HG02623 (cell line): ENCODE results near the gene TNN.

Experiments used
- ATAC-seq: cut with Tn5 transposase; IDR thresholded peaks from one replicate; pipeline ENCODE4 v1.9.1; 2021; ENCODE audit warnings: moderate library complexity; ENCODE audit not compliant: unreplicated experiment

The TNN gene

DNA sequence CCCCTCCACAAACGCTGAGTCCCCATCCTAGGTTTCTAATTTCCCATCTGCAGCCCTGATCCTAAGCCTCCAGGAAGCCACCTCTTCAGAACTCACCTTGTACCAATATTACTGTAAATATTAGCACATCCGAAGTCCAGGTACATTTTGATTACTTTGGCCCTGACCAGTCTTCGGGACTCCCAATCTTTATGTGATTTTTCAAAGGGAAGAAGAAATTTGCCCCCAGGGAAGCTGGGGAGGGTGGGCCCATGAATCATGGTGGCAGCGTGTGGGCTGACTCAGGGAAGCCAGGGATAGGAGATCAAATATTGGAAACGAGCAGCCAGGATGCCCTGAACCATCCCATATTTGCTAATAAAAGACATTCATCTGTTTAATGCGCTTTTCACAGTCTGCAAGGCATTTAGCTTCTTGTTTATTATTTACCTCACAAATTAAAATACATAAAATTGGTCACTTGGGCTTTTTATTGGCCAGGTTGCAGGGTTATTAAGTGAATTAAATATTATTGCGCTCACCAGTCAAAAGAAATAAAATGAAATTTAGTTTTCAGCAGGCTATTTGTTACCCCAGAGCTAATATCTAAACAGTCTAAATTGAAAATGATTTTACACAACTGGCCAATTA is 78.4 kb downstream of the TNN start:
- no peak for ATAC-seq

DNA sequence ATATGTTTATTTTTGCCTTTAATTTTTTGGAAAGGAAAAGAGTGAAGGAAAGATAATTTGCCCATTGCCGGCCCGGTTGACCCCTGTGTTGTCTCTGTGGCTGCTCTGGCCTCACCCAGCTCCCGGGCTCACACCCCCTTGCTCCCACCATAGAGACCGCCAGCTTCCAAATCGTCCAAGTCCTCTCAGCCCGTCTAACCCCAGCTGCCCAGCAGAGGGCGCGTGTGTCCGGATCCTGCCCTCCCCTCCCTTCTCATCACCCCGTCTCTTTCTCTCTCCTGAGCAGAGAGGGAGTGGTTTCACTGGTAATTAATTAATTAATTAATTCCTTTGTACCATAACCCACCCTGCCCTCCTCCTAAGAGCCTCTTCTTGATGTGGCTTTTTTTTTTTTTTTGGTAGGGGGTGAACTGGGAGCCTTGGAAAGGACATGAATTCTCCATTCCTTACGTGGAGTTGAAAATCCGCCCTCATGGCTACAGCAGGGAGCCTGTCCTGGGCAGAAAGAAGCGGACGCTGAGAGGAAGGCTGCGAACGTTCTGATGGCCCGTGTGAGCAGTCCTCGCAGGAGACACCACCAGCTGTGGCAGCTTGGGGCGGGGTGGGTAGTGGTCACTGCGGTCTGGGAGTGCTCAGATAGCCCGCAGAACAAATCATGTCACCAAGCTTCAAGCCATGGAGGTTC is 79.0 kb downstream of the TNN start:
- ATAC-seq = peak; percentile 35

DNA sequence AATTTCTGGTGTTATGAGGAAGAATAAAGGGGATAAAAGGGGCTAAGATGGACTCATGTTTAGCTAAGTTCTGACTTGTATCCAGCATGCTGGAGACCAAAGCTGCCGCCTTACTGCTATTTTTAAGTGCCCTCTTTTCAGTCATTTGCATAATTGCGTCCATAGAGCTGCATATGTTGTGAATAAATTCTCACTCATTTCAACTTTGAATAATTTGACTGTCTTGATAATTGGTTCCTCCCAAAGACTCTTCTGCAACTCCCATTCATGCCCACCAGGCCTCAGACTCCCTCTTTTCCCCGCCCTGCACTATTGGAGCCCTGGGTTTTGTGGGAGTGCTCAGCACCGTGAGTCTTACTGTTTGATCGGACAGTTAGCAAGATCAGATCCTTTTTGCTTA is 79.9 kb downstream of the TNN start:
- ATAC-seq = no peak

DNA sequence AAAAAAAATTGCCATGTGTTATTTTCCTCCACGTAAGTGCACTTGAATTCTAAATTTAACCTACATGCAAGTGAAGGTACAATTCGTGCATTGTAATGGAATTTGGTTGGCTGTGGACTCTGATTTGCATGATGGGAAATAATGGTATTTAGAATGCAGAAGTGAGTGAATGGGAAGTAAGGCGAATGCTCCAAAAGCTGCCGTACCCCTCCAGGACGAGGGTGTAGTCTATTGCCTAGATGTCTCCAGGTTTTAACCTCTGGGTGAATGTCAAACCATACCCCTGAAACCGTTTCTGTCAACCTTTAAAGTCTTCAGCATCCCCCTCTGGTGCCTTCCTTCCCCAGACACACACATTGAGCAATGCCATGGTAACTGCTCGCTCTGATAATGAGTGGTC is 80.4 kb downstream of the TNN start:
- no peak for ATAC-seq

DNA sequence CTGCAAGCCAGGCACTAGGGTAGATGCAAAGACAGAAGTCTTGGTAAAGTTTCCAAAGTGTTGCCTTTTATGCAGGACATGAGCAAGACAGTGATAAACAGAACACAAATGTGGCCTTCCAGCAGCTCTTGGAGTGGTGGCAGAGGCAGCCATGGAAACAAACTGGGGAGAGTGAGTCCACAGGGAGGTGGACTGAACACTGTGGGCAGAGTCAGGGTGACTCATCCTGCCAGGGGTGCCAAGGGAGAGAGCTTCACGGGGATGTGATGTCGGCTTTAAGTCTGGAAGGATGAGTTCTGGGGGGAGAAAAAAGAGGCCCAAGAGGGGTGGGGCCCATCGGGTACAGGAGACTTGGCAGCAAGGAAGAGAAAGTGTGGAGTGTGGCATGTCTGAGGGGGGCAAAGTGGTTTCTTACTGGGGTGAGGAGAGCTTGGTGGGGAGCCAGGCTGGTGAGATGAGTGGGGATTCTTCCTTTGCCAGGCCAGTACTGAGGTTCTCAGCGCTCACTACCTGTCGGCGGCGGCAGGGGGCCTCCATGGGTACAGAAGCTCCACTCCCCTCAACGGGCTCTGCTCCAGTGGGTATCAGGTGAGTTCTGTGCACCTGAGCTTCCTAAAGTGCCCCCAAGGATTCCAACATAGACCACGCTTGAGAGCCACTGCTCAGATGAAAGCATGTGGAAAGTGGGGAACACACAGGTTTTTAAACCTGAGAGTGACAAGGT is 83.1 kb downstream of the TNN start:
- ATAC-seq = no peak

DNA sequence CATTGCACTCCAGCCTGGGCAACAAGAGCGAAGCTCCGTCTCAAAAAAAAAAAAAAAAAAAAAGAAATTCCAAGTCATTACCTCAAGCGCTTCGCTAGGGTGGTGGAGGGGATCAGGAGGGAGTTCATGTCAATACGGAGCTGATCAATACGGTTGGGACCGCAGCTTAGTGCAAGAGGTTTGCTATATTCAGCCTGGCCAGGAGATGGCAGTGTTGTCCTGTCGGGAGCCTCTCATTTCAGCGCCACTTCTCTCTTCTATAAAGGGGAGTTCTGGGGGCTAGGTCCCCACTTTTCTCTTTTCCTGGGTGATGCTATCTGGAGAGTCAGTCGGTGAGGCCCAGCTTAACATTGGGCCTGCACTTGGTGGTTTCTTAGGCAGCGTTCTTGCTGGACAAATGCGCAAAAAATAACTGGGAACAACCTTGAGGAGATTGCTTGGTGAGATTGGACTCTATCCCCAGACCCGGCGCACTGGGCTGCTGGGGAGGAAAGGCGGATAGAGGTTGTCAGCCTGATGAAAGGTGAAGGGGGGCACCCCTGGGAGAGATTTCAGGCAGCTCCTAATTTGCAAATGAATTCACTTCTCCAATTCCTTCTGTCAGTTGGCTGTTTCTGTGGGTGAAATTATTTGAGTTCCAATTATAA is 84.5 kb downstream of the TNN start:
- no peak for ATAC-seq

DNA sequence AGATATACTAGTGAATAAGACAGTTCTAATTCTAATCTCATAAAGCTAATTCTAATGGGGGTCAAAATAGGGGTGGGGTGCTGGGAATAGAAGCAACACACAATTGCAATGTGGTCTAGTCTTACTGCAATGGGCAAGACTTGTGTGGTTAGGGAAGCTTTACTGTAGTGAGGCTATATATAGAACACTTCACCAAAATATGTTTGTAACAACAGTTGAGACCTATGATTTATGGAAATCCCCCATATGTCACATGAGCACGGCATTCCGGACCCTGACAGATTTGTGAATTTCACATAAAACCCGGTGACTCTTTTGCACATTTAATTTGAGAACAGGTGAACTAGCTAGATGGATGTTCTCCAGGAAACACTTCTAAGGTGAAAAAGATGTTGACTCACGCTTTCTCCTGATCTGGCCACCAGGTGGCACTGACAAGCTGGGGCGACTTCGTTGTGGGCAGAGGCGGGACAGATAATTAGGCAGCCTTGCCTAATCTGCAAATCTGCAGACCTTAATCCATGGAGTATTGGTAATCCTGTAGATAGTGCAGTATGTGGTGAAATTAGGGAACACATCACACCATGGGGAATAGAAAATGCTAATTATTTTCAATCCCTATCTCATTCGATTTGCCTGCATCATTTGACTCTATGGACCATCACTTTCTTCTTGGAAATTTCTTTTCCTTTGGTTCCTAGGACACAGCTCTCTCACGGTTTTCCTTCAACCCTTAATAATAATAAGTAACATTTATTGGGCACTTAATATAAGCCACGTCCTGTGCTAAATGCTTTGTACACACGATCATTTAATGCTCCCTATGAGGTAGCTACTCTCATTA is 87.2 kb downstream of the TNN start:
- peak; percentile 45 for ATAC-seq

DNA sequence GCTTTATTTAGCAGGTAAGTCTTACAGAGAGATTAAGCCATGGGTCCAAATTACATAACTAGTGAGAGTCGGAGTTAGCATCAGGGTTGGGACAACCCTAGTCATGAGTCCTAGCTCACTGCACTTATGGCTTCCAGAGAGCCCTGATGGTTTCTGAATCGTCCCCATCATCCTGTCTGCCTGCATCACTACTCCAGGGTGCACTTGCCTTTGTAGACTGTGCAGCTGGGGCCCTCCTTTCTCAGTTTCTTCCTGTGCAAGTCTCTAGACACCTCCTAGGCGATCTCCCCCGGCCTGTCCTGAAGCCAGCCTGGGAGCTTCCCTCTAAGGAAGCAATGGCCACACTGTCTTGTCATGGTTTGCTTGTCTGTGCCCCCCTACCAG is 87.8 kb downstream of the TNN start:
- ATAC-seq = no peak

DNA sequence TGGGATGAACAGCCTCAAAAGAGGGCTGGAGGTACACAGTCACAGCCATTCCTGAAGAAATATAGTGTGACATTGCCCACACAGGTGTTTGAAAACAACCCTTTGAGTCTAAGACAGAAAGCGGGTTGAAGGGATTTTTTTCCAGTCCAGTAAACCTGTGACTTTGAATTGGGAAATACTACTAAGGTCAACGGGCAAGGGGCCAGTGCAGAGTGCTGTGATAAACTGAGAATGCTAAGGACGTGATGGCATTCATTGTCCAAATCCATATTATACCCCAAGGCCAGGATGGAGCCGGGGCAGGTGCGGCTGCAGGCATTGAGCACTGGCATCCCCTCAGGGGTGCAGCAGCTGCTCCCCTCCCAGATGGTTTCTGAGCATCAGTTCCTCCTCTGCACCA is 88.3 kb downstream of the TNN start:
- no peak for ATAC-seq

DNA sequence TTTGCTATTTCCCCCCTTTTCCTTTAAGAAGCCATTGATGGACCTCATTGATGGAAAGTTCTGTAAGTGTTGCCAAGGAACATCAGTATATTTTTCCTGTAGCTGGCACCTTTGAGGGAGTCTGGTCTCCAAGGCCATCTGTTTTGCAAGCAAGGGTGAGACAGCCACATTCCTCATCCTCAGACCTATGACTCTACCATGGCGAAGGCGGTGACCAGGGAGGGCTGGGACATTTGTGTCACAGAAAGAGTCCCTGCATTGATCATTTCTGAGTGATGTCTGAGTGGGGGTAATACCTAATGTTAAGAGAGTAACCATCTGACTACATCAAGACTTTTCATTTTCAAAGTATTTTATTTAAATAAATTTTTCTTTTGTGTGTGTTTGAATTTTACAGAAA is 89.6 kb downstream of the TNN start:
- ATAC-seq = no peak

DNA sequence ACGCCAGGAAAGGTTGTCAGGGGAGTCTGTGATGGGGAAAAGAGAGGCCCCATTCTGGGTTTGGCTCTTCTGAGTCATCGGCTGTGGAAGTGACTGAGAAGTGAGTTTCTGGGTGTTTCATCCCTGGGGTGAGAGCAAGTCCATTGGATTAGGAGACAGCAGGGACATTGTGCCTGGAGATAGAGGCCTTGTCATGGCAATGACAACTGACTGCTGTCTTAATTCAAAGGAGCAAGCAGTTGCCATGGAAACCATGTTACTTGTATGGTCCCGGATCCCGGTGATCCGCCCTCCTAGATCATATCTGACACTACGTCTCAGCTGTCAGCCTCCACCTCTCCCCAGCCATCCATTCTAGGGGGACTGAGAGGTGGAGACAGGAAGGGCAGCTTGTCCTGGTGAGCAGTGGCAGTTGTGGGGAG is 90.5 kb downstream of the TNN start:
- no peak for ATAC-seq

DNA sequence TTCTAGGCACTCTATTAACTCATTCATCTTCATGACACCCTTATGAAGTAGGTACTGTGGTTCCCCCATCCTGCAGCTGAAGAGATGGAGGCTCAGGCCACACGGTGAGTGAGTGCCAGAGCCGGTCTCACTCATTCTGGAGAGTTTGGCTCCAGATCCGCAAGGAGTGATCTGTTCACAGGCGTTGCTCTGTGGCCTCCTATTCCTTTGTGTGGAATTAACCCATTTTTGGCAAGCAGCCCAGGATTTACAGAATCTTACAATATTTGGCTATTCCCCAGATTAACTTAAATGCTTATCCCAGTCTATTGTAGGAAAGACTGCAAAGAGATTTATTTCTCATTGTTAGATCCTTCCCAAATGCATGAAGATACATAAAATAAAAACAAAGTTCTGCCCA is 95.3 kb downstream of the TNN start:
- ATAC-seq = no peak

DNA sequence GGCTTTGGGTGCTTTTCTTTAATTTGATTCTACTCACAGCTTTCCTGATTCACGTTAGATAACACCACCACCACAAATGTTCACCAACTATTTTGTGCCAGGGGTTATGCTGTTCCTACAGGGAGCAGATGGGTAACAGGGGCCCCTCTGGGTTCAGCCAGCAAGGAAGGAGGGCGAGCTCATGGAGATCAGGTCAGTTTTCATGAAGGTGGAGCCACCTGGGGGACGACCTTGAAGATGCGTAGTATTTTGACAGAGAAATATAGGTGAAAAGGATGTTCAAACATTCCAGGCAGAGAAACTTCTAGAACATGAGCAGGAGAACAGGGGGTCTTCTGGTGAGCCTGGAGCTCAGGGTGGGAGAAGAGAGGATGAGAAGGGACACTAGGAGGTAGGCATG is 96.1 kb downstream of the TNN start:
- ATAC-seq = no peak

DNA sequence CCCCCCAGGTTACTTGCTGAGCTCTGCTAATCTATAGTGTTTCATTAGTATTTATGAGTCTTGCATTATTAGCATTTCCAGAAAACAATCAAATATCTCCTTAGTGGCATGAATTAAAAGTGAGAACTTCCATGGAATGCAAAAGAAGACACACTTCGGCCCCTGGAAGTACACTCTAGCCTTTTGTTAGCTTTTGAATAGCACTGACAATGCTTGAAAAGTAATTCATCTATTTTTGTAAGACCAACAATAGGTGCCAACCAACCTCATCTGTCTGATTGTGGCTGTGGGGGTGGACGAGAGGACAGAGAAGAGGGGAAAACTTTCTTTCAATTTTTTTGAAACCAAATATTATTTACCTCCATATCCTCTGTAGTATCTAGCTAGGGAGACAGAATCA is 97.1 kb downstream of the TNN start:
- no peak for ATAC-seq

DNA sequence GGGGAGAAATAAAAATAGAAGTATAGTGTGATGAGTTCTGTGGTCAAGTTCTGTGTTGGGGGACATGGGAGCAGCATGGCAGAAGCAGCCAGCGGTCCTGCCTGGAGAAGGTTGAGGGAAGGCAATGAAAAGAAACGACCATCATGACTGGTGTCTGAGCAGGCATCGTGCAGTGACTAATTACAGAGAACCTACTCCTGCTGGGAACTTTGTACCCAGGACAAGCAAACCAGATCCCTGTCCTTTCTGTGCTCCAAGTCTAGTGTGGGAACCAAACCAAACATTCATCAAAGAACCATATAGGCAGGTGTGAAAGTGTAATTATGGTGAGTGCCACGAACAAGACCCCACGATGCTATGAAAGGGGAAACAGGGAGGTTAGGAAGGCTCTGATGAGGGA is 99.1 kb downstream of the TNN start:
- no peak for ATAC-seq

DNA sequence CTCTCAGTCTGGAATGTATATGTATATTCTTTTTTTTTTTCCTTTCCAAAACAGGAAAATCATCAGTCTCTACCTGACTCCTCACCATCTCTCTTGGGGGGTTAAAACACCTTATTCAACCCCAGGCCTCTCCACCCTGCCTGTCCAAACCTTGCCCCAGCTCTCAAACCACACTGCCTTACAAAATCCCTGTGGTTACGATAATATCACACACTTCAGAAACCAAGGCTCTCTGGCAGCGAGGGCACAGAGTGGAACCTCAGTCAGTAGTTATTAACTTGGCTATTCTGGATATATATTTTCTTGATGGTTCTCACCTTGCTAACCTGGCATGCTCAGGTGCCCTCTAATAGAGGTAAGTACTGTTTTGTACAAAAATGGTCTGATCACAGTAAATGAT is 100.2 kb downstream of the TNN start:
- no peak for ATAC-seq

DNA sequence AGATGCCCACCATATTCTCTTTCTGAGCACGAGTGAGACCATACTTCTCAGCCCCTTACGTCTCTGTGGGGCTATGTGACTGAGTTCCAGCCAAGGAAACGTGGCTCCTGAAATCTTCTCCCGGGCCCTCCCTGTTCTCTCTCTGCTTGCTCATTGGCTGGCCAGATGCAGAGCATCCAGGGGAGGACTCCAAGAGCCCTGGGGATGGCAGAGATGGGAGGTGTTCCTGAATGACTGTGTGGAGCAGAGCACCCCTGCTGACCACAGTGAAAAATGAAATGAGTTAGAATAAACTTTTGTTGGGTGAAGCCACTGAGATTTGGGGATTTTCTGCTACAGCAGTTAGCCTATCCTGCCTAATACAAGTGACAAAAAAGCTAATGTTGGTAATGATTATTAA is 101.1 kb downstream of the TNN start:
- no peak for ATAC-seq

DNA sequence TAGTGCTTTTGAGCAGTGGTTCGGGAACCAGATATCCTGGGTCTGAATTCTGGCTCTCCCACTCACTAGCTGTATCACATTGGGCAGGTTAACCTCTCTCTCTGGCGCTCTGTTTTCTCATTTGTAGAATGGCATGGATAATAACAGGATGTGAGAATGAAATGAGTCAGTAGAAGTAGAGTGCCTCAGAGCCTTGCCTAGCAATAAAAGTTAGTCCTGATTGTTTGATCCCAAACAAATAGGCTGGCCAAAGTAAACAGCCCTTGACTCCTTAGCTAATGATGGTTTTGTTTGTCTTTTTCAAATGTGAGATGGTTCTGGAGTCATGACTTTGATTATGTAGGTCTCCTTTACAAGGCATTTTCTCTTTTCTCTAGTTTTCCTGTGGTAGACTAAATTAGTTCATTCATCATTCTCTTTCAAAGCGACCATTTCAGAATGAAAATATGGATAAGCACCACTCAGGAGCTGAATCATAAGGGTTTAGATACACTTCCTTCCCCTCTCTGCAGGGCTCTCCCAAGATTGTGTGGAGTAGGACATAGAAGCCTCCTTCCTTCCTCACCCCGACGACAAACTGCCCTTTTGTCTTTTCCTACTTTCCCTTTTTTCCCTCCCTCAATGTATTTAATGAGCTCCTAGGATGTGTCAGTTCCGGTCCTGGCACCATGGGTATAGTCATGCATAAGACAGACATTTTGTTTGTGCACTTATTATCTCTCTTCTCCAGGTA is 101.8 kb downstream of the TNN start:
- no peak for ATAC-seq

DNA sequence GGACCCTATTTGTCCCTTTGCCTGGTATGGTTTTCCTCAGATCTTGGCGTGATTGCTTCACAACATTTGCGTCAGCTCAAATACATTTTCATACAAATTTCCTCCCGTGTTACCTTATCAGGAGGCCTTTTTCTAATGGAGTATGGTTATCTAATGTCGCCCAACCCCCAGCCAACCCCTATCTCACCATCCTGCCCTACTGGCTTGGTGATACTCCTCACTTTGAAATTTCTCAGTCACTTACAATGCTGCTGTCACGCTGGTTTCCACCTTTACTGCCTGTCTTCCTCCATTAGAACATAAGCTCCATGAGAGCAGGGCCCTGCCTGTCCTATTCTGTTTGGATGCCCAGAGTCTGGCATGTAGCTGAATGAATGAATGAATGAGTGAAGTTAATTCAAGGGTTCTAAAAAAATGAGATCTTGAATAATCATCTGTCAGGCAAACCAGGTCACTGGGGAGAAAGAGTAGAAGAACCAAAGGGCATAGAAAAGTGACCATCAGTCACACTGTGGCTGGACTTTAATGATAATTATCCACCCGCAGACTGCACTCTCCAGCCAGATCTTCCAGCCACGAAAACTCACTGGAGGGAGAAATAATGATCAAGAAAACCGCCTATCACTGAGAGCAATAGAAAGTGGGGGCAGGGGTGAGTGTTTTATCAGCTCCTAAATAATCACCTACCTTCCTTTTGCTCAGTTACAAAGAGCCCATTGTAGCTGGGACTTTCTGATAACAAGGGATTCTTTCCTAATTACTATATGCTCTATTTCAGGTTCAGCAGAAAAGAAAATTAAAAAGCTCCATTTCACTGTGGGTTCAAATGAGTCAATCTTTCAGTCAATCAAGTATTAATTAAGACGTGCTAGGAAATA is 103.6 kb downstream of the TNN start:
- no peak for ATAC-seq
